Stimulated activated CD8-positive, alpha-beta memory T cell treated with anti-CD3 and anti-CD28 coated beads, Interleukin-7, amount 100 ng/mL, for 48 hours (primary cell): Measurements from ENCODE around the gene ACSS1.
A peak's percentile ranks its signal among the peaks of the same experiment; 100 is the strongest.

Experiments used
- DNase-seq, 2 donors: peaks; one replicate each; pipeline ENCODE4 v3.0.0-alpha.2; 2020; ENCODE audit warnings: low read depth in 1 of 2; ENCODE audit errors: extremely low read depth in 1 of 2

Gene ACSS1

DNA sequence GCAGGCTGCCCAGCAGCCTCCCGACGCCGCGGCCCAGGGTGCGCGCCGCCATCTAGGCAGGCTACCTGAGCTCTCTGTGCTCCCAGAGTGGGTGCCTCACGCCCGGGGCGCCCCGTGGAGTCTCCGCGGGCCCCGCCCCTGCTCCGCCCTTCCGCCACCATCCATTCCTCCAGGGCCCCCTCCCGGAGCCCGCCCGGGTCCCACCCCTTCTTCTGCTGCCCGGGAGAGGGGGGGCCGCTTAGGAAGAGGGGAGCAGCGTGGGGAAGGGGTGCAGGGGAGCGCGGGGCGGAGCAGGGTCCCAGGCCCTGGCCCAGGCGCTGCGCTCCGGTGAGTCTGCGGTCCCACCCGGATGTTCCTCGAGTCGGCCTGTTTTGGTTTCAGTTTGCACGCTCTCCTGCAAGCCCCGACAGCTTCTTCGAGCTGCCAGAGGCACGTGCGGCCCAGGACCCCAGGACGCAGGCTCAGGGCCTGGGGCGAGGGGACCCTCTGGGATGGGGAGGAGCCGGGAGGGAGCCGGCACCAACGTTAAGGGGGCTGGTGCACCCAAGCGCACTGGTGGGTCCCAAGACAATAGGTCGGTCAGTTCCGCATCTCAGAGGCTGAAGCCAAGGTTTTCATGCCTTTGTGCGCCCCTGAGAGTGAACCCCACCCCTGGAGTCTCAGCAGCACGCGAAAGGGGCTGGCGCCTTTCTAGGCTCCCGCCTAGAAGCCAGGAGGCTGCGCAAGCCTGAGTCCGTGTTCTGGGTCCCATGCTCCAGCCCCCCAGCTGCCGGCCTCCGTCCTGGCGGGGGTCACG, at the start of gene ACSS1:
Gene ACSS1 (minus strand): TSS at position 89 of the 796 bp plus-strand sequence. CDS start 37 bp downstream, at position 52.
- DNase-seq, result peak; percentile 41 to 47

DNA sequence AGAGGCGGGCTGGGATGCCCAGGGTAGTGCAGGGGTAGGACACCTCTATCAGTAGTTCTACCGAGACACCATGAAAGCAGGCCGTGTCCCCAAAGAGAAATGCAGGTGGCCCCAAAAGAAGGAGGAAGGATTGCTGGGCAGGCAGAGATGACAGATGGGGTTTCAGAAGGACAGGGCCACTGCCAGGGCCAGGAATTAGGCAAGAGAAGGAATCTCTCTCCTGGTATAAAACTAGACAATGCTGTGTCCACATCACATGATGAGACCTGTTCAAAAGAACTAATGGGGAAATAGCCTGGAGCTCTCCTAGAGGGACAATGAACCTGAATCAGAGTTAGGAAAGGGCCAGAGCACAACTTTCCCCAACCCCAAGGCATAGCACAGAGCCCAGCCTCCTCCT, 45.6 kb upstream of the ACSS1 start:
- no peak for DNase-seq

DNA sequence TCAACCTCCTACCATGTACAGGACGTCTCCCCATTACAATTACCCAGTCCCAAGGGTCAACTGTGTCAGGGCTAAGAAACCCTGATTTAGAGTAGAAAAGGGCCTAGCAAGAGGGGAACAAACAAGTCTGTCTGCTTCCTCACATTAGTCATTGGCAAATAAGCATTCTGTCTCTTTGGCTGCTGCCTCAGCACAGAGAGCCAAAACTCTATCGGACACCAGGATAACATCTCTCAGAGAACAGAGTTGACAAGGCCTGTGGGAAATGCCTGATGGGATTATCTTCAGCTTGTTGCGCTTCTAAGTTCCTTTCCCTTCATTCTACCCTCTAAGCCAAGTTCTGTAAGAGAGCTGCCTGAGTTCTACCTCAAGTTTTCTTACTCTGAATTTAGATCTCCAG, 43.0 kb upstream of the ACSS1 start:
- DNase-seq, result no peak

DNA sequence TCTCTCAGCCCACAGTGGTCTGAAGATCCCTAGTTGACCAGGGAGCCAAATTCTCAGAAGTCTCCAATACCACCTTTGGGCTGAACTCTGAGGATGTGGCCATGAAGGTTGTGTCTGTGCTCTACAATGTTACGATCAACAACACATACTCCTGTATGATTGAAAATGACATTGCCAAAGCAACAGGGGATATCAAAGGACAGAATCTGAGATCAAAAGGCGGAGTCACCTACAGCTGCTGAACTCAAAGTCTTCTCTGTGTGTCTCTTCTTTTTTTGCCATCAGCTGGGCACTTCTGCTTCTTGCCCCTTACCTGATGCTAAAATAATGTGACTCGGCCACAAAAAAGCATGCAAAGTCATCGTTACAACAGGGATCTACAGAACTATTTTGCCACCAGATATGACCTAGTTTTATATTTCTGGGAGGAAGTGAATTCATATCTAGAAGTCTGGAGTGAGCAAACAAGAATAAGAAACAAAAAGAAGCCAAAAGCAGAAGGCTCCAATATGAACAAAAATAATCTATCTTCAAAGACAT, 41.7 kb upstream of the ACSS1 start:
- DNase-seq, result no peak

DNA sequence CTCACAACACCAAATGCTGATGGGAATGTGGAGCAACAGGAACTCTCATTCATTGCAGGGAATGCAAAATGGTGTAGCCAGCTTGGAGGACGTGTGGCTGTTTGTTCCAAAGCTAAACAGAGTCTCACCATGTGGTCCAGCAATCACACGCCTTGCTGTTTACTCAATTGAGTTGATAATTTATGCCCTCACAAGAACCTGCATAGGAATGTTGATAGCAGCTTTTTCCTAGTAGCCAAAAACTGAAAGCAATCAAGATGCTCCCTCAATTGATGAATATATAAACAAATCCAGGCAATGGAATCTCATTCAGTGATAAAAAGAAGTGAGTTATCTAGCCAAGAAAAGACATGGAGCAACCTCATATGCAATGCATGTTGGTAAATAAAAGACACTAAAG, 39.6 kb upstream of the ACSS1 start:
- DNase-seq, result no peak

DNA sequence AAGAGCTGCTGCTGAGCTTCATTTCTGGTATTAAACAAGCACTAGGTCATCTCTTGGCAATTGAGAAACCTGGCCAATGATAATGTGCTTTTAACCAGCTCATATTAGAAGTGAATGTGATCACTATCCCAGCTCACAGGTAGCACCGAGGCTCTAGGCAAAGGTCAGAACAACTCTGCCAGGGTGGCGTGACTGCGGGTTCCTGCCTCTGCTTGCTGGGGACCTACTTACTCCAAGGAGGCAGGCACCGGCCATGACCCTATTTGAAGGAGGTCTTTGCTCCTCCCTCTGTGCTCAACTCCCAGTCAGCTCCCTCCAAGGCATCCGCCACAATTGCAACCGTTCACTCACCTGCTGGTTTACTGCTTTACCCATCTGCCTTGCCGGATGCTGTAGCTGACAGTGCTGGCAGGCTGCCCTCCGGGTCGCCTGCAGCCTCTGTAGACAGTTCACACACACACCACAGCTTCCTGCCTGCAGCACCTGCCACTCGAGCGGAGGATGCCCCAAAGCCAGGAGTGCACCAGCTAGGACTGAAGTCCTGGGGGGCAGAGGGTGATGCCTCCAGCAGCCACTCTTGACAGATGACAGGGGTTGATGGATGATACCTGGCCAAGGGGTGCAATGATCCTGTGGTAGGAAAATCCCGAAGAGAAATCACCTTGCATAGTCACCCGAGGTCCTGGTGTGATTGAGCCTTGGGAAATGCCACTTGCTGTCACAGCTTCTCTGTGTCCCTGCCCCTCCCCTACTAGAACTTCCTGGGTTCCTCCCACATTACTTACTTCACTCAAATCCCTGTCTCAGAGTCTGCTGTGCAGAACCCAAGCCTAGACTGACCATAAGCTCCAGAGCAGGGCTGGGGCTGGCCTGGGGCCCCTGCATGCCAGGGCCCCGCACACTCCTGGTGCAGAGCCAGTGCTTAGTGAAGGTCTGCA, 32.8 kb upstream of the ACSS1 start:
- DNase-seq, result peak in 1 of 2 donors; percentile 43

DNA sequence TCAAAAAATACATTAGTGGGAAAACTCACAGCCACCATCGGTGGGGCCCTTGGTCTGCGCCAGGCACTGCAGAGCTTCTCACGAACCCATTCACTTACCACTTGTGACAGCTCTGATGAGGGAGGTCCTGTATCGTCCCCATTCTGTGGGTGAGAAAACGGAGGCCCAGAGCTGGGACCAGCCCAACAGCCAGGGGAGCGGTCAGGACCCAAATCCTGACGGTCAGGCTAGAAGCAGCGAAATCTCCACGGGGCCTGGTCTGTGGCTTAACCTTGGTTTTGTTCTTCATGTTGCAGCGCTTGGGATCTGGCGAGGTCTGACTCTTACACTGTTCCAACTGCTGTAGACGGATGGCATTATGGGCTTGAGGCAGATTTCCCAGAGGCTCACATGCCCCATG, 31.7 kb upstream of the ACSS1 start:
- no peak for DNase-seq

DNA sequence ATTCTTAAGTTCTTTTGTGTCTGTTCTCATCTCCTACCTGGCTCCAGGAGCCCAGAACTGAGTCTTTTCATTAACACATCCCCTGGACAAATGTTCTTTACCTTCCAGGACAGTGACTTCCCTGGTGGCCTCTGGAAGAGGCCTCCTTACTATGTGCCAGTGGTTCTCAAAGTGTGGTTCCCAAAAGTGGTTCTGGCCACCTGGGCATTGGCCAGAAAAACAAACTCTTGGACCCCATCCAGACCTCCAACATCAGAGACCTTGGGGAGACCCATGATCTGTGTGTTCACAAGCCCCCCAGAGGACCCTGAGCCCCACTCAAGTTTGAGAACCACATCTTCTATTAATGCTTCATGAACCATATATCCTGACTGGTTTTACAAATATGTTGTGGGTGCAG, 31.2 kb upstream of the ACSS1 start:
- no peak for DNase-seq

DNA sequence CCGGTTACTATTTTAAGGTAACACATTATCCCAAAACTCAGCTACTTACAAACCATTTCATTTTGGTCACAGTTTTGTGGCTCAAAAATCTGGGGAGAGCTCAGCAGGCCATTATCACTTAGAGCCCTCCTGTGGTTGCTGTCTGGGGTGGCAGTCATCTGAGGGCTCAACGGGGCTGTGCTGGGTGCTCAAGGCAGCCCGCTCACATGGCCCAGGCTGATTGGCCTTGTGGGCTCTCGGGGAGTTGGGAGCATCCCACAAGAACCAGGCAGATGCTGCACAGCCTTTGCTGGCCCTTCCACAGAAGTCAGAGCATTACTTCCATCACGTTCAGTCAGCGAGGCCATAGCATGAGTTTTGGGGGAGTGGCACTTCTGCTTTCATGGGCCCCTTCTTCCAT, 30.3 kb upstream of the ACSS1 start:
- no peak for DNase-seq

DNA sequence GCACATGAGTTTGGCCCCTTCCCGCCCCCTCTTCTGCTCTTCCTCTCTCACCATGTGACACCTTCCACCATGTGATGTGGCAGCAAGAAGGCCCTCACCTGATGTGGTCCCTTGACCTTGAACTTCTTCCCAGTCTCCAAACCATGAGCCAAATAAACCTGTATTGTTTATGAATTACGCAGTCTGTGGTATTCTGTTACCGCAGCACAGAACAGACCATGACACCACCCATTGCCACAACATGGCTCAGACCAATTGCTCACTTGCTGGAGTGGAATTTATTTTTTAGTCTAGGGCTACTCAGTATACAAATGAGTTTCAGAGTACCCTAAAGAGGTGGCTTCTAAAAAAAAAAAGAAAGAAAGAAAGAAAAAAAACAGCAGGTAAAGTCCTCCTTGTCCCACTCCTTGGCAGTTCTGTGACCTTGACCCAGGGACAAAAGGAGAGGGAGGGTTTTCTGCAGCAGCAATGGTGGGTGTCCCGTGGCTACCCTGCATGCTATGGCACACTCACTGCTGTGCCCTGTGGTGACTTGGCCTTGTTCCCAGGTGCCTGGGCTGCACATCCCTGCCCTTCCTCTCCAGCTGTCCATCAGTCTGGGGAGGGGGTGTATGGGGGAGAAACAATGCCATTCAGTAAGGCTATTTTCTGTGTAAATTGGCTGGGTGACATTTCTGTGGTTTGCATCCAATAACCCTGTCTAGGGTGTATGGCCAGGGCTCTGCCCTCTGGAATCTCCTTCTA, 29.4 kb upstream of the ACSS1 start:
- DNase-seq, result no peak

DNA sequence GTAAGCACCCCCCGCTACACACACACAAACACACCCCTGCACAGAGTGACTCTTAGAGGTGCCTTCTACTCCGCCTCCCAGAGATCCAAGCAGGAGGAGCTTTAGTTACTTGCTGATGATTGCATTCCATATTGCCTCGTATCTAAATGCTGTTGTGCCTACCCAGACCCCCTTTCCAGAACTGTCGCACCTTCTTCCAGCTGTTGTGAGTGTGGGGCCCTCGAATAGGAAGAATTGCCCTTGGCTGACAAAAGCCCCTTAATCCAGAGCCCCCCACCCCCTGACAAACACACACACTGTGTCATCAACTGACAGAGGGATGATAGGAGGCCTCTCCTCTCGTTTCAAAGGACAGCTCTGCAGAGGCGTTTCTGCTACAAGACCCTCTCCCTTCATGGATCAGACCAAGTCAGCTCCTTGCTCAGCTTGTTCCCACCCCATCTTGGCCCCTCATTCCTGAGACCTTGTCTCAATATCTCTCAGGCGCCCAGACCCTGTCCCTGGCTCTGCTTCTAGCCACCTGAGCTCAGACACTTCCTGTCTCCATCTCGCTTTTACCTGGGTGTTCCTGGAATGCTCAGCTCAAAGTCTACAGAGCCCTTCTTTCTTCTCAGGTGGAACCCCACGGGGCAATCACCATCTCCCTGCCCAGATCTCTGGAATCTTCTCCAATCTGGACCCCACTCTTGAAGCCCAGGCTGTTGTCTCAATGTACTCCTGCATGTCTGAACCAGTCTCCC, 28.0 kb upstream of the ACSS1 start:
- no peak for DNase-seq

DNA sequence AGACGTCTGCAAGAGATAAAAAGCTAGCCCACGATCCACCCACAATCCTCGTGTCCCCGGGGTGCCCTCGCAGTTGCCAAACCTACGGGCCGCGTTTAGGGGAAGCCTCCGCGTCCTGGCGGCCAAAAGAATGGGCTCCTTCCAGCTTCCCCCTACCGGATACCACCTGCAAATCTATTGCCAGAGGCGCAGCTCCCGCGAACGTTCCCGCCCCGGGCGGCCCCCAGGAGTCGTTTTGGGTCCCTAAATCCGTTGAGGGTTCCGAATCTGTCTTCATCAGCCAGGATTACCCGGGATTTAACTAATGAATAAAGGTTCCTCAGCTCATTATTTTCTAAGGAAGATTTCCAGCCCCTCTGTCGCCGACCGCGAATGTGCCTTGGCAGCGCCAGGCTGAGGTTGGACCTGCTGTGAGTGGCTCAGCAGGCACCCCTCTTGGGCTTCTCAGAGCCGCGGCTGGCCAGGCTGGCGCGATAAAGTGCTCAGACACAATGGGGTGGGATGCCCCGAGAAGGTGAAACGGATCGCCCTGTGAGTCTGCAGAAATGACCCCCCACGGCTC, 26.8 kb upstream of the ACSS1 start:
- no peak for DNase-seq

DNA sequence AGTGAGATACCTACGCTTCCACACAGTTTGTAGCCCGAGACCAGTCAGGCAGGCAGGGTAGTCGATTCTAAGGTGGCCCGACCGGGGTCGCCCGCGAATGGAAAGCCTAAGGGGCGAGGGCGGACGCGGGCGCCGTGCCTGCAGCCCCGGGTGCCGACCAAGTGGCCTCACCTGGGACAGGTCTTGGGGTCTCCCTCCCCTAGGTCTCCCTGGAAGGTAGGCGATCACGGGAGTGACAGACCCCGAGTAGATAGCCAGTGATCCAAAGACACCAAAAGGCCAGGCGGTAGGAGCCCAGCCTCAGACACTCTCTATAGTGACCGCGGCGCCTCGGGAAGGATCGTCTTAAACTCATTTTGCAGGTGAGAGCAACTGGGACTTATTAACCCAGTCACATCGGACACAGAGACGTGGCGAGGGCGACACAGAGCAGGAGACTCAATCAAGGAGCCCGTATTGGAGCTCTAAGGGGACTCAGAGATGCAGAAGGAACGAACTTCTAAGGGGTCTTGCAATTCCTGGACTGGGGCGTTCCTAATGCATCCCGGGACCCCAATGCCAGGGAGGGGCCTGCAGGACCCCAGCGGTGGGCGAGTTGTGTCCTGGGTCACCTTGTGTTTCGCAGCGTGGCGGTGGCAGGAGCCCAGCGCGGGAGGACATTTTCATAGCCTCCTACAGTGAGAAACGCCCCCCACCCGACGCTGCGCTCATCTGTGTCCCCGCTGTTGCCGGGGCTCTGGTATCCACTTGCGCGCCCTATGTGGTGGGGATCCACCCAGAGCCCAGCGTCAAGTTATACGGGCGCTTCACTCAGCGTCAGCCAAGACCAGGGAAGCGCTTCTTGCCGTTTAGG, 26.1 kb upstream of the ACSS1 start:
- DNase-seq, result no peak

DNA sequence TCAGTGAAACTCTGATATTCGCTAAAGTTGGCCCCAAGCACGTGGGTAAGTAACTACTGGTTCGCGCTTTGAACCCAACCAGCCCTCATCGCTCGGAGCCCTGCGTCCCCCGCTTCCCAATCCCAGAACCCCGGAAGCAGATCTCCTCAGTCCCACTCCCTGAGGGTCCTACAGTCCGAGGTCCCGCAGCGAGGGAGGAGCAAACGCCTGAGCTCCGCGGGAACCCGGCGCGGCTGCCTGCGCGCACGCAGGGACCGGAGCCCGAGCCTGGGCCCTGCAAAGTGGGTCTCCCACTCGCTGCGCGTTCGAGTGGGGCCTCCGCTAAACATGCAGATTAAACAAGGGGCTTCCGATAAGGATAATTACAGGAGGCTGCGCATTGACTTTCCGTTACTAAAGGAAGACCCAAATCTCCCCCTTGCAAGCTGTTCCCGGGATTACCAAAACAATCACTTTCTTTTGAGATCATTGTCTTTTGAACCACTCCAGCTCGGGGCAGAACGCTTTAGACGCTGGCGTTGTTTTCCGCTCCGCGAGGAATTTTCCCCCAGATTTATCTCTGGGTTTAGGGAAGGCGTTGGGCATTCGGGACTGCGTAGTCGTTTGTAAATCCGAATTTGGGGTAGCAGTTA, 25.3 kb upstream of the ACSS1 start:
- no peak for DNase-seq

DNA sequence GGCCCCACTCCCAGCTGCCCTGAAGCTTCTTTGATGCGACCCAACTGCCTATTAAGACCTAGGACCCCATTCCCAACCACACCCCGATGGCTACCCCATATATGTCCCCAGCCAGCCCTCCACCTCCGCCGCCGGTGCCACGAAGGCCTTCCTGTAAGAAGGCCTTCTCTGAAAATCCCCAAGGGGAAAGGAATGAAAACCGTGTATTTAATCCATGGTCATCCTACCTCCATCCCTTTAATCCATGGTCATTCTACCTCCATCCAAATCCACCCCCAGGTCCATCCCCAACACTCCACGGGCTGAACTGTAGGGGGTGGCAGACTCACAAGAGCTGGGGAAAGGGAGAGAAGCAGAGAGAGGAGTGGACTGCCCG, 24.5 kb upstream of the ACSS1 start:
- DNase-seq, result no peak

DNA sequence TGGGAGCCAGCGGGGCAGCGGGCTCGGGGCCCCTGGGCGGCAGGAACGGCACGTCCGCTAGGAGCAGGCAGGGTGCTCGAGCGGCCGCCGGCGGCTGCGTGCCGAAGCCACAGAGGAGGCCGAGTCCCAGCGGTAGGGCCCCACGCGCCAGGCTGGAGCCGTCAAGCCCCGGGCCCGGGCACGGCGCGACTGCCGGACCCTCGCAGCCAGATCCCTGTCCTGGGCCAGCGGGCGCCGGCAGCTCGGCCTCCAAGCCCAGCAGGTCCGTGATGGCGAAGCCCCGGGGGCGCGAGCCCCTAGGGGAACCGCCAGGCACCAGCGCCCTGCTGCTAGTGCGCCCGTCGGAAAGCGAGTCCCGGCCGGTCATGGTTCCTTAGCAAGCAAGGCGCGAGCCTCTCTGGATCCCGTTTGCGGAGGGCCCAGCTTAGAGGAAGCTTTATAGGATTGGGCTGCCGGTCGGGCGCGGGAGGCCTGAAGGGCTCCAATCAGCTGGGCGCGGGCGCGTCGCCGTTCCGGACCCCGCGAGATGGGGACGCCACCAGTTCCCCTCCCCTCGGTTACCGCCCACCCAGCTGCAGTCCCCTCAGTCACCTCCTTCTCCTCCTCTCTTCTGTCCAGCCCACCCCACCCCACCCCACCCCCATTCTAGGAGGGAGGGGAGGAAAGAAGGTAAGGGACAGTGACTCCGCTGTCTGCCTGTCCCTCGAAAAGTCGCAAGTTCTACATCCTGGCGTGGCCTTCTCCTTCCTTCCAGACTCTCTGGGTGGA, 24.0 kb upstream of the ACSS1 start, which contains the start of gene VSX1:
Gene VSX1 (minus strand): TSS at position 412 of the 768 bp plus-strand sequence. CDS start 45 bp downstream, at position 367.
- DNase-seq, result no peak

DNA sequence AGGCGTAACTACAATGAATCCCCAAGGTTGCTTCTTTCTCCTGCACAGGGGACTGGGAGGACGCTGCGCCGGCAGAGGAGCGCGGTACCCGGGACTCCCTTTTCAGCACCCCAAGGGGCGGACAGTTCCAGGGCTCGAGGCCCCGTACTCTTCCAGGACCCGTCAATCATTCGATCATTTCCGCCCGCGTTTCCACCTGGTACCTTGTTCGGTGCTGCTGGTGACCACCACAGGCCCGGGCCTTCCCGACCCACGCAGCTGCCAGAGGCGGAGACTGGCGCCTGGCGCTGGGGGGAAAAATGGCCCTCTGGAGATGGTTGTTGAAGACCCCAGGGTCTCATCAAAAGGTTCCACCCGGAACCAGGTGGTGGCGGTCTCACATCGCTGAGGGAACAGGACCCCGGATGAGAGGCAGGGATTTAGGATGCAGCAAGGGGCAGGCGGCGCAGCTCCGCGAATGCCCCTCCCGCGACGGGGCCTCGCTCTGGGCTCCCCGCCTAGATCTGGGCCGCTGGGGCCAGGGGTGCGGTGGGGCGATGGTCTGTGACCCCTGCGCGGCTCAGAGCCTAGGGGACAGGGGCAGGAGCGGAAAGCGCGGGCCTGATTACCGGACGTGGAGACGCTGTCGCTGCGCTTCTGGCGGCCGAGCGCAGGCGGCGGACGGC, 23.3 kb upstream of the ACSS1 start:
- no peak for DNase-seq
